Measurements from ENCODE around the gene PRR9. TPM values are rescaled to one million over a fixed set of nuclear protein-coding genes. Genes with fewer than 3 reads are reported as not detected.
"Not testable (repeated sequence)": the region's sequence is repeated elsewhere in the genome, so short reads cannot be mapped to it uniquely, and the experiment has no call there.

The PRR9 gene, protein sequence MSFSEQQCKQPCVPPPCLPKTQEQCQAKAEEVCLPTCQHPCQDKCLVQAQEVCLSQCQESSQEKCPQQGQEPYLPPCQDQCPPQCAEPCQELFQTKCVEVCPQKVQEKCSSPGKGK
- not detected for polyA plus RNA-seq (ENCODE audit: insufficient read length)

GRCh38 chr1:153217212-153217611, at the start of gene PRR9:
PRR9 (plus strand) TSS chr1:153217584; CDS start chr1:153218145, 561 bp downstream.
- no peak for DNase-seq (ENCODE audit: low read depth)

DNA sequence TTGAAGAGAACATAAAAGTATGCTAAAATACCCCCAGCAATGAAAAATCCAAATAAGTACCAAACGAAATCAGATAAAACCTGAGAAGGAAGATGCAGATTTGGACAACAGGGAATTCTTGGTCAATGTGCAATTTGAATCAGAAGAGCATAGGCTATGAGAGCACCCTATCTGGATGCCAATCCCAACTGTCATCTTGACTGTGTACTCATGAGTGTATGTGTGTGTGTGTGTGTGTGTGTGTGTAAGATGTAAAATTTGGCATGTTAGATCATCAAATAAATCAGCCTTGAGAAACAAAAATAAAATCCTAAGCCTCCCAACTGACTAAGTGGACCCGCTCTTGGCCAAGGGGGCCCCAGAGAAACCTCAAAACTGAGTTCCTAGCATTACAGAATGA, 48.7 kb upstream of the PRR9 start:
- DNase-seq (ENCODE audit: low read depth) = no peak

DNA sequence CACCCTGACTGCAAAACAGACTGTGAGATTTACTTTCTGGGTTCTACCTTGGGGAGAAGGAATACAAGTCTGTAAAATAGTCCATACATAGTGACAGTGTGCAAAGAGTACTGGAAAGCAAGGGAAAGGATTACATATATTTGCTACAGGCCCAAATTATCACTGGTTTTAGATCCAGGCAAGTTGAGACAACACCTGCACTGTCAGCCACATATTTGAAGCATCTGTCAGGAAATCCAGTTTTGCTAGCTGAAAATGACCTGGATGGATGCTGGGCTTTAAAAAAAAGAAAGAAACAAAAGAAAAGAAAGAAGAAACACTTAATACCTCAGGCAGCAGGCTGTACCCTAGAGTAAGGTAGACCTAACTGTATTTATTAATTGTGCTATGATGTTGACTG, 42.8 kb upstream of the PRR9 start:
- DNase-seq (ENCODE audit: low read depth) = no peak

GRCh38 chr1:153178922-153179321, 38.5 kb upstream of the PRR9 start:
- no peak for DNase-seq (ENCODE audit: low read depth)

DNA sequence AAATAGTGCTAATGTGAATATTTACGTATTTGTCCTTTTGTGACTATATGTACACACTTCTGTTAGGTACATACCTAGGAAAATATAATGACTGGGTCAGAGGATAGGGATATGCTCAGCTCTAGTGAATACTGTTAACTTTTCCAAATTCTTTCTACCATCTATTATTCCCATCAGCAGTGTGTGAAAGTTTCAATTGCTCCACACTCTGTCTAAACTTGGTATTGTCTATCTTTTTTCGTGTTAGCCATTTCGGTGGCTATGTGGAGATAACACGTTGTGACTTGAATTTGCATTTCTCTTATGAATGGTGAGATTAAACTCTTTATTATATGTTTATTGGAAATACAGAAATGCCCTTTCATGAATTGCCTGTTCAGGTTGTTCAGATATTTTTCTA, 36.8 kb upstream of the PRR9 start:
- DNase-seq (ENCODE audit: low read depth) = no peak

DNA sequence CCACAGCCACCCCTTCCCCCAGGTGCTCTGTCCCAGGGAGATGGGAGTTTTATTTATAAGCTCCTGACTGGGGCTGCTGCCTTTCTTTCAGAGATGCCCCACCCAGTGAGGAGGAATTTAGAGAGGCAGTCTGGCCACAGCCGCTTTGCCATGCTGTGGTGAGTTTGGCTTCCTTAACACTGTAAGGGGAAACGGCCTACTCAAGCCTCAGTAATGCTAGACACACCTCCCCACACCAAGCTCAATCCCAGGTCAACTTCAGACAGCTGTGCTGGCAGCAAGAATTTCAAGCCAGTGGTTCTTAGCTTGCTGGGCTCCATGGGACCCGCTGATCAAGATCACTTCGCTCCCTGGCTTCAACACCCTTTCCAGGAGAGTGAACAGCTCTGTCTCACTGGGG, 29.1 kb upstream of the PRR9 start:
- not testable (repeated sequence) for DNase-seq (ENCODE audit: low read depth)

- DNase-seq (ENCODE audit: low read depth) = no peak
These were observed 27.0 kb upstream of the PRR9 start for GRCh38 chr1:153190373-153190772.

DNA sequence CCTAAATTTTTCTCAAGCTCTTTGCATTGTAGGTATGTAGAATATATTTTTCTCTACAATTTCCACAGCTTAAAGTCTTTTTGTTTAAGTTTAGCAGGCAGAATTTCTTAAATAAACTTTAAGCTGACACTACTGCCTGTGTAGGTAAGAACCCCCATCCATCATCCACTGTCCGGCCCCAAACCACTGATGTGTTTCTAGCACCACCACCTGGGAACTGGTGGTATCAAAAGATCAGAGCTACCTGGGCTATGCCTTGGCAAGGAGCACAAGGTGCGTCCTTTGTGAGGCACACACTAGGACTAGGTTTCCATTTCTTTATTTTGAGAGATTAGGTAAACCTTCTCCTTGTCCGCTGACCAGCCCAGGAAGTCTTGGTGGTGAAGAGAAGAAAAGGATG, 24.7 kb upstream of the PRR9 start:
- no peak for DNase-seq (ENCODE audit: low read depth)

DNA sequence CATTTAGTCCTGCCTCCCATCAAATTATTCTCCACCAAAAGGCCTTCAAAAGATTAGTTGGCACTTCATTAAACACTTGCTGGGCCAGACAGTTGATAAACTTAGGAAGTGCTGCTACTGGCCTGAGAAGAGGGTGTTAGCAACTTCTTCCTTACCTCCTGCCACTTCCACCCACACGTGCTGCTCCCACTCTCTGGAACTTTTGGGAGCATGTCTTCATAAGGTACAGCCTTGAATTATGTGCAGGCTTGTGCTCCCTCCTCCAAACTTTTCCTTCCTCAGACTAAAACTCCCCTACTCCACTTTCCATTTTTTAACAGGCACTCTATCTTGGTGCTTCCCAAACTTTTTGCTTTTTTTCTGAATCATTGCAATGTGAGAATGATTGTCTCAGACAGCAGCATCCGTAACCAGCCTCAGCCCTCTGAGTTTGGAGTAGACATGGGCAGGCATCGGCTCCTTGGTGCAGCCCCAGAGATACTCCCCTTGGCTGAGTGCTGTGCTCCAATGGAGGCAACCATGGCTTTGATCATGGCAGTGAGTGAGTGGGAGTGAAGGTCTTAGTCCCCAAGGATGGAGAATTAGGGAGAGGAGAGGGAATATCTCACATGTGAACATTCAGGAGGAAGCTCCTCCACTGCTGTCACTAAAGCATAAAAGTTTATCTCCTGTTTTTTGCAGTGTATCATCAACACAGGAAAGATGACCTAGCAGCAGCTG, 22.9 kb upstream of the PRR9 start:
- DNase-seq (ENCODE audit: low read depth) = no peak

- no peak for DNase-seq (ENCODE audit: low read depth)
These were observed 22.2 kb upstream of the PRR9 start for GRCh38 chr1:153195216-153195615.

DNA sequence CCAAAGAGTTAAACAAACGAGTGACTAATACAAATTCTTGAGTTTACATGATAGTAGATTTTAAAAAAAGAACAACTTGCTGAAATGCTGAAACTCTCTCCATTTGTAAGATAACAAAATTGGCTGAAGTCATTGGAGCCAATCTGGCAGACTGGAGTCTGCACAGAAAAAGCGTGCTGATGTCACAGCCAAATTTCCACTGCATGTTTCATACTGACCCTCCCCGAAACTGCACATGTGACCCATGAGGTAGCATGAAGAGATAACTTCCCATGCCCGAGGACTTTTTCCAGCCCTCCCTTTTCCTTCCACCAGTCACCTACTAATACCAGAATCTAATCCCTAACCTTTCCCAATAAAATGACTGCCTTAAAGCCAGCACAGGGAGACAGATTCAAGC, 15.4 kb upstream of the PRR9 start:
- DNase-seq (ENCODE audit: low read depth) = no peak

- DNase-seq (ENCODE audit: low read depth) = no peak
These were observed 14.3 kb upstream of the PRR9 start, which contains the start of gene LELP1 for GRCh38 chr1:153203130-153203529. LELP1 (plus strand) TSS chr1:153203430; CDS start chr1:153204708, 1,278 bp downstream.

DNA sequence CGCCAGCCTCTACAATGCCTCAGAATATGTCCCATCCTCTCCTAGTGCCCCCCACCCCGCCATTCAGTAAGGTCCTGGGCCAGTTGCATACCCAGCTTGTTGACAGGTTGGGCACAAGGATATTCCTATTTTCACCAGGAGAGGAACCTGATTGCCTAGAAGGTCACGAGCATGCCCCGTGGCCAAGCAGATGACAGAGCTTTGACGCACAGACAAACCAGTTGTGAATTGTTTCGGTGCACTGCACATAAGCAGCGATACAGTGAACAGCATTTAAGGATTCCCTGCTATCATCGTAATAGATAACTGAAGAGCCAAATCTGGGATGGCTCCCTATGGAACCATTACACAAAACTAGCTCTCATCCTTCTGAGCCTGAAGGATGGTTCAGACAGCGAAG, 10.8 kb upstream of the PRR9 start:
- no peak for DNase-seq (ENCODE audit: low read depth)

GRCh38 chr1:153210206-153210605, 7.2 kb upstream of the PRR9 start:
- no peak for DNase-seq (ENCODE audit: low read depth)

DNA sequence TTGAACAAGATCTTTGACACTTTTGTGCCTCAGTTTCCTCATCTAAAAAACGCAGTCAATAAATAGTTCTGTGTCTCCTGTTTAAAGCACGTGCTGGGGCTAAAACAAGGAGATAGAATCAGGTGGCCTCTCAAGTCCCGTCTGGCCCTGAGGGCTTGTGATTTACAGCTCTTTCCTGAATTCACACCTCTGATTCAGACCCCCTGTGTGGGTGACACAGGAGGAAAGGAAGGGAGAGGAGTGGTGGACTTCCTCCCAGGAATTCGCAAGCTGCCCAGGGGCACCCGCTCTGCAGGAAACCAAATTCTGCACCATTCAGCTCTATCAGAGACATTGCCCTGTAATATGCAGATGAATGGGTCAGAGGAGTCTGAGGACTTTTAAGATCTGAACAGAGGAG, 5.2 kb upstream of the PRR9 start:
- DNase-seq (ENCODE audit: low read depth) = no peak

DNA sequence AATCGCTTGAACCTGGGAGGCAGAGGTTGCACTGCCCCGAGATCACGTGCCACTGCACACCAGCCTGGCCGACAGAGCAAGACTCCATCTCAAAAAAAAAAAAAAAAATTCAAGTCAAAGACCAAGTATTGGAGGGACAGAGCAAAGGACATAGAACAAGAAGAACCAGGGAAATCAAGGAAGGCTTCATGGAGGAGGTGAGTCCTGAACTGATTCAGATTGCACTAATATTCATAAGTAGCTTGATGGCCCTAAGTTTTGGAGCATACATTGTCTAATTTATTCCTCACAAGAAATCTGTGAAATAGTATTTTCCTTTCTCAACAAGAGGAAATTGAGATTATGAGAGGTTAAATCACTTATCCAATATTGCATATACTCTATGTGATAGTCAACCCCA, 3.9 kb upstream of the PRR9 start:
- no peak for DNase-seq (ENCODE audit: low read depth)

- no peak for DNase-seq (ENCODE audit: low read depth)
These were observed 496 bp downstream of the PRR9 start for GRCh38 chr1:153217744-153218416.

DNA sequence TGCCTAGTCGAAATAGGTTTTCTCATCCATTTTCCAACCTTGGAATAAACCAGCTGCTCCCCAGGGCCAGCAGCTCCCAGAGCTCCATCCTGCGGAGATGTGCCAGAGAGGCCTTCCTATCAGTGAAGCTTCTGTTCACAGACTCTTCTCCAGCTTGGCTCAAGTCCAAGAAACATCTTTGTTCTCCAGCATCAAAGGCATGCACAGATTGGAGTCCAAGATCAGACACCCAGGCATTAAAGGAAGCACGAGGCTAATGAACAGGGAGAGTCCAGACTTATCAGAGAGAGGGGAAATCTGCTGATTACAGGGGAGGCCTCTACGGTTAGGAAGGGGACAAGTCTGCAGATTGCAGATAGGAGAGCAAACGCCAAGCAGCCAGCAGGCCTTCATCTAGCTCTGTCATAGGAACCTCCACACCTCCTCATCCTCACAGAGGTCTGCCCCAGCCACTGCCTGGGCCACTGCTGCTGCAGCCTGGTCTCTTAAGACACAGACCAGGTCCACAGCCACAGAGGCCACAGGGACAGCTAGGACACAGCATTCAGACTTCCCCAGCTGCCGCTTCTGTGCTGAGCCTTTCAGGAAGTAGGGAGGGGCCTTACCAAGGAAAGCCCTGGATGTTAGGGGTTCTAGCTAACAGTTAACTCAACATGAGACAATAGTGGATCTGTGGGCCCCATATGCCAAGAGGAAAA, 3.4 kb downstream of the PRR9 start:
- DNase-seq (ENCODE audit: low read depth) = no peak

GRCh38 chr1:153223040-153223891, 5.9 kb downstream of the PRR9 start:
- not testable (repeated sequence) for DNase-seq (ENCODE audit: low read depth)

DNA sequence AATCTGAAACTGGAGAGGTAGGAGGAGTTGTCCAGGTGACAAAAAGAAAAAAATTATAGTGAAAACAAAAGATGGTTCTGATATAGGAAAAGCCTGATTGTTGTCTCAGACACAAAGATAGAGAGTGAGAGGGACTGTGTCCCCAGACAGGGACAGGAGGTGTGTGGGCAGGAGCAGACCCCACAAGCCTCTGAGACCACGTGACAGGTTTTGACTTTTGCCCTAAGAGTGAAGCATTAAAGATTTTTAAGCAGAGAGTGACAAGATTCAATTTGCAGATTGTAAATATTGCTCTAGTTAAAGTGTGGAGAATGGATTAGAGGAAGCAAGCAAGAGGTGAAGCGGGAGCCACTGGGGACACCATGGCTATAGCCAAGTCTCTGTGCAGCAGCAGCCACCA, 10.4 kb downstream of the PRR9 start:
- DNase-seq (ENCODE audit: low read depth) = no peak

GRCh38 chr1:153228491-153228890, 11.1 kb downstream of the PRR9 start:
- no peak for DNase-seq (ENCODE audit: low read depth)
